Activated CD4-positive, CD25-positive, alpha-beta regulatory T cell treated with anti-CD3 and anti-CD28 coated beads, Interleukin-2, amount 50 U/mL, for 72 hours (primary cell): Measurements from ENCODE around the gene FAM117A.

Experiments
- DNase-seq: peaks from one replicate; pipeline ENCODE4 v3.0.0; 2021

The FAM117A gene, protein sequence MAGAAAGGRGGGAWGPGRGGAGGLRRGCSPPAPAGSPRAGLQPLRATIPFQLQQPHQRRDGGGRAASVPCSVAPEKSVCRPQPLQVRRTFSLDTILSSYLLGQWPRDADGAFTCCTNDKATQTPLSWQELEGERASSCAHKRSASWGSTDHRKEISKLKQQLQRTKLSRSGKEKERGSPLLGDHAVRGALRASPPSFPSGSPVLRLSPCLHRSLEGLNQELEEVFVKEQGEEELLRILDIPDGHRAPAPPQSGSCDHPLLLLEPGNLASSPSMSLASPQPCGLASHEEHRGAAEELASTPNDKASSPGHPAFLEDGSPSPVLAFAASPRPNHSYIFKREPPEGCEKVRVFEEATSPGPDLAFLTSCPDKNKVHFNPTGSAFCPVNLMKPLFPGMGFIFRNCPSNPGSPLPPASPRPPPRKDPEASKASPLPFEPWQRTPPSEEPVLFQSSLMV

DNA sequence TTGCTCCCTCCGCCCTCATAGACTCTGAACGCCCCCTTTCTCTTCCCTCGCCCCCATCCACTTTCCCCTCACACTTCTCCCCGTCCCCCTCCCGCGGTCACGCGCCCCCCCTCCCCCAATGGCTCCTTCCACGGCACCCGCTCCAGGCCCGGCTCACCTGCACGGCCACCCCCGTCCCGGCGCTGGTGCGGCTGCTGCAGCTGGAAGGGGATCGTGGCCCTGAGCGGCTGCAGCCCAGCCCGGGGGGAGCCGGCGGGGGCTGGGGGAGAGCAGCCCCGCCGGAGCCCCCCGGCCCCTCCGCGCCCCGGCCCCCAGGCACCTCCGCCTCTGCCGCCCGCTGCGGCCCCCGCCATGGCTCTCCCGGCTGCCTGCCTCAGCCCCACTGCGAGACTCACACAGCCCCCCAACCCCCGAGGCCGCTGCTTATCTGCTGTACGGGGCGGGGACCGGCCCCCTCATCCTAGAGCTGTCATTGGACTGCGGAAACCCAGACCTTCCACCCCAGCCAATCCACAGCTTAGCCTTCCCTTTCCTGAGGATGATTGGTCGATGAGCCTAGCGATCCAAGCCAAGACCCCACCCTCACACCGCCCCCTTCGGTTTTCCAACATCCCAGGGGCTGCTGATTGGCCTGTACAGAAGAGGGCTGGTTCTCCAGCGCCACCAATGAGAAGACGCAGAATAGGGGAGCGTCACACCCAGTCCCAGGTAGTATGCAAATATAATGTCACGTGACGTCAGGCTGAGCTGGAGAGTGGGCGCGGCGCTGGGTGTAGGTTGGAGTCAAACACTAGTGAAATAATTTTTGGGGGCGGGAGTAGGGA is at the start of gene FAM117A:
TSS of gene FAM117A (minus strand) at position 397 of the 824 bp plus-strand sequence. CDS start at position 353, 44 bp downstream.
- peak; percentile 89 for DNase-seq

GRCh38 chr17:49809056-49809455 is 45.1 kb upstream of the FAM117A start:
- no peak for DNase-seq

DNA sequence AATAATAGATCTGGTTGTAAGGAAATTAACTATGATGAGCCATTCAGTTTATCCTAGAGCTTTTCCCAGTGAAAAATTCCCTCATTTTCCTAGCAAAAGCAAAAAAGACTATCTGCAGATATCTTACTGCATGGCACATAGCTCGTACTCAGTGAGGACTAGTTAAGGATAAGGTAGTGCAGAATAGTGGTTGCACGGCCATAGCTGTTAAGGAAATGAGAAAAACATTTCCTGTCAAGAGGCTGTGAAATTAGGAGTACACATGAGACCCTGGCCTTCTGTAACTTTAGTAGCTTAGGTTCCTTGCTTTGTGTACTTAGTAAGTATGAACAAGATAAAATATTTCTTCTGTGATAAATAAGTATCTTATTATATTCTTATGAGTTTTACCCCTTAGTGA is 34.8 kb upstream of the FAM117A start:
- no peak for DNase-seq

DNA sequence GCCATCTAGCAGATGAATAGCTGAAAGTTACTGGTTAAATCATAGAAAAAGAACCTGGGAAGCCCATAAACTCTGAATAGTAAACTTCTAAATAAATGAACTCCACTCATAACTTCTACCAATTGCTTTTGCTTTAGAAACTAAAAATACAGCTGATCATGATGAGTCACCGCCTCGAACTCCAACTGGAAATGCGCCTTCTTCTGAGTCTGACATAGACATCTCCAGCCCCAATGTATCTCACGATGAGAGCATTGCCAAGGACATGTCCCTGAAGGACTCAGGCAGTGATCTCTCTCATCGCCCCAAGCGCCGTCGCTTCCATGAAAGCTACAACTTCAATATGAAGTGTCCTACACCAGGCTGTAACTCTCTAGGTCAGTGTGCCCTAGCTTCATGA is 34.3 kb upstream of the FAM117A start:
- DNase-seq = no peak

GRCh38 chr17:49795372-49795771 is 31.4 kb upstream of the FAM117A start:
- DNase-seq = no peak

DNA sequence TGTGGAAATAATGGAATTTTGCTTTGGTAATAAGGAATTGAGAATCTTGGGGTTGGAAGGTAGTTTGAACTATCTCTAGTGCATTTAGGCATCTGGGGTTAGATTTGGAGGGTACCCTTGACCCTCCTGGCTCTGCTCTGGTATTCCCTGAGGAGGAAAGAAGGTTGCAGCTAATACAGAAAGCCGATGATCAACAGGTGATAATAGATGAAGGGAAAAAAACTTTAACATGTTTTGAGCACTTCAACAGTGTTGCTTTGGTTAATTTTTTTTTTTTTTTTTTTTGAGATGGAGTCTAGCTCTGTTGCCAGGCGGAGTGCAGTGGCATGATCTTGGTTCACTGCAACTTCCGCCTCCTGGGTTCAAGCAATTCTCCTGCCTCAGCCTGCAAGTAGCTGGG is 29.4 kb upstream of the FAM117A start:
- no peak for DNase-seq

- DNase-seq = no peak
Measured at GRCh38 chr17:49789243-49789578, 25.3 kb upstream of the FAM117A start.

- peak; percentile 97 for DNase-seq
Measured at GRCh38 chr17:49788478-49789242, 24.7 kb upstream of the FAM117A start, which contains the start of gene KAT7. Gene KAT7 (plus strand): TSS chr17:49788681. CDS start chr17:49788835, 154 bp downstream.

DNA sequence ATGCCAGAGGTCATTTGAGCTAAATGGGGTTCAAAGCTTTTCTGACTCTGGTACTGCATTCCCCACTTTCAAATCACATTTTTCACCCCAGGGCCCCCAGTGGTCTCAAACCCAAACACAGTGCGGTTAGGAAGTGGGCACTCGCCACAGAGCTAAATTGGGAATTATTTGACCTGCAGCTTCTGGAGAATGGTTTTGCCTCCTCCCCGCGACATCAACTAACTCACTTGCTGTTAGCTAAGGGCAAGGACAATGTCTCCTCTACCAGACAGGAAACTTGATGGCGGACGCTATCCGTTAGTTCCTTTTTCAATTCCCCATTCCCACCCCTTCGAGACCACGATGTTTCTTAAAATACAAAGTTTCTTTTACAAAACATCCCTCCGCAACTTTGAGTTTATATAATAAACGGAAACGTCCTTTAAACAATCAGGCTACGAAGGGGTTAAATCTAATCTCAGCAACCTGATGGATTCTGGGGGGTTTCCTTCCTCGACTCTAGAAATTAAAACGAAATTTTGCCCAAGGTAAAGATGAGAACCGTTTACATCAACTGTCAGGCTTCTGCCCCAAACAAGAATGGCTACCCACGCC is 24.1 kb upstream of the FAM117A start:
- DNase-seq = peak; percentile 39

- no peak for DNase-seq
Measured at GRCh38 chr17:49784636-49785035, 20.7 kb upstream of the FAM117A start.

- no peak for DNase-seq
Measured at GRCh38 chr17:49783791-49784190, 19.9 kb upstream of the FAM117A start.

DNA sequence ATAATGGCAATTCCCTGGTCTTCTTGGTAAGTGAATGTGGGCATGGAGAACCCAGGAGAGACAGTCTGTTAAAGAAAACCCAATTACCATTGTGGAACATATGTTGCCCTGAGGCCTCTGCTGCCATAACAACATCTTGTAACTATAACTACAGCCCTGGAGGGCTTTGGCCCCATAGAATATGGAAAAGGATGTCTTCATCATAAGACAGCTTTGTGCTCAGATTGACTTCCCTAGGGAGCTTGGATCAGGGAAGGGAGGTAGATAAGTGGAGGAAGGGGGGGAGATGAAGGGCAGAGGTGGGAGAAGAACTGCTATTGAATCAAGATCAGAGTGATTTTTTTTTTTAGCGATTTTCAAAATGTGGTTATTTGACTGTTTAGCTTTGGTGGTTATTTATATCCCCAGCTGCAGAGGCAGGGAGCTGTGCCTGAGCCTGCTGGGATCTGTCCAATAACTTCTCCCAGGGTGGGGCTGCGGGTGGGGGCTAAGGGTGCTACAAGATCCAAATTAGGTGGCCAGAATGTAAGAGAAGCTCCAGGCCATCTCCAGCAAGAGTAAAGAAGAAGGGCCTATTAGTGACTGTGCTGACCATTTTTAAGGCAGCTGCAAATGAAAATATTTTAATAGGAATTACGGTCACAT is 19.3 kb upstream of the FAM117A start:
- DNase-seq = no peak

DNA sequence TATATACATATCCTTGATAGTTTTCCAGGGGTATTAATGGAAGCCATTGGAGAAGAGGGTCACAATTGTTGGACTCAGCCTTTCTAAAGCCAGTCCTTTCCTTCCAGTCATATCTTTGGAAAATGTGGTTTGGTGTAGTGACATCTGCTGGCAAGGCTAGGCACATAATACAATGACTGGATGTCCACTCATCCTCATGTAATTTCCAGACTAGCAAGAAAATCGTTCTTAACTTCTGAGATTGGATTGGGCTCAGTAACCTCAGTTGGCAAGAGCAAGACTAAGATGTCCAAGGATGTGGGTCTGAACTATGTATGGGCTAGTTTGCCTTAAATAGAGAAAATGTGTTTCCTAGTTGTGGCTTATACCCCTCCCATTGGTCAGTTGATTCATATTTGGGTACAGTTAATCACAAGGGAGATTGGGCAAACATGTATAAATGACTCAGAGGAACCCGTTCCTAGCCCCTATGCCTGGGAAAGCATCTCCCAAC is 15.9 kb upstream of the FAM117A start:
- DNase-seq = no peak

GRCh38 chr17:49779156-49779738 is 15.3 kb upstream of the FAM117A start:
- no peak for DNase-seq

DNA sequence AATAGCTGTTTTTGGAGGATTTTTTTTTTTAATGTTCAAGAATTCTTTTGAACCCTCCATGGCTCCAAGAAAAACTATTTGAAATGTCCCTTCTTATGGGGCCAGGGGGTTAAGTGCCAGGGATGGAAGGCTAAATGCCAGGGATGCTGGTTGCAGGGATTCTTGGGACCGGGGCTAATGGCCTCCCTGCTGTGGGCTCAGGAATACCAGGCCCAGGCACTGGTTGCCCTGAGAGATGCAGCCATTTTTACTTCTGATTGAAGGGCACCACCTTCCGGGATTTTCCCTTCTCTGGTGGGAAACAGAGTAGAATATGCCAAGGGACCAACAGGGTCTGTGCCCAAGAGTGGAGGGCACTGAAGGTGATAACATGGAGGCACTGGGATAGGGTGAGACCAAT is 13.6 kb upstream of the FAM117A start:
- DNase-seq = no peak

DNA sequence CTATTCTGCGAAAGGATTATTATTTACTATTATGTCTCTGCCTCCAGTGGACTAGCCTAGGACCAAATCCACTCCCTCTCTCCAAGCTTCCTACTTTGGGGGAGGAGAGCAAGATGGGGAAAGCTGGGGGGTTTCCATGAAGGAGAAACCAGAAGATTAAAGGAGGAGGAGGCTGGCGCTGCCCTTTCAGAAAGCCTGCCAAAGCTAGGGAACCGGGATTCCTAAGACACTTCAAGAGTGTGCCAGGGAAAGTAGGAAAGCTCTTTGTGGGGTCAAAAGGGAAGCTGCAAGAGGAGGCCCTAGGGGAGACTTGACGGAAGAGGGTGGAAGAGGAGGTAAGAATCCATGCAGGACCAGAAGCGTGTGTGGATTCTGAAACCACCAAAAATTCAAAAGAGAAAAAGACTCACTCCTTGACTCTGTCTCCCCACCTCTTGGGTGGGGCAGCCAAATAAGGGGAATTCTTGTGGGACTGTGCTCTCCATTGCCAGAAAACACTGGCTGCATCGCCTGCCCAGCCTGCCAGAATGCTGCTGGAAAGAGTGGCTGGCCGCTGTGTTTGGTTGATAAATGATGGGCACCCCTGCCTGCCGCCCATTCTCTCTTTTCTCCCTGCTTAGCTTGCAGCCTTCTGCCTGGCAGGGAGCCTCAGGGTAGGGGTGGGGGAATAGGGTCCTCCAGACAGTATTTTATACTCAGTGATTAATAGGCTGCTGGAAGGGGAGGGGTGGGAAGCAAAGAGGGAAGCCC is 12.8 kb upstream of the FAM117A start:
- no peak for DNase-seq

DNA sequence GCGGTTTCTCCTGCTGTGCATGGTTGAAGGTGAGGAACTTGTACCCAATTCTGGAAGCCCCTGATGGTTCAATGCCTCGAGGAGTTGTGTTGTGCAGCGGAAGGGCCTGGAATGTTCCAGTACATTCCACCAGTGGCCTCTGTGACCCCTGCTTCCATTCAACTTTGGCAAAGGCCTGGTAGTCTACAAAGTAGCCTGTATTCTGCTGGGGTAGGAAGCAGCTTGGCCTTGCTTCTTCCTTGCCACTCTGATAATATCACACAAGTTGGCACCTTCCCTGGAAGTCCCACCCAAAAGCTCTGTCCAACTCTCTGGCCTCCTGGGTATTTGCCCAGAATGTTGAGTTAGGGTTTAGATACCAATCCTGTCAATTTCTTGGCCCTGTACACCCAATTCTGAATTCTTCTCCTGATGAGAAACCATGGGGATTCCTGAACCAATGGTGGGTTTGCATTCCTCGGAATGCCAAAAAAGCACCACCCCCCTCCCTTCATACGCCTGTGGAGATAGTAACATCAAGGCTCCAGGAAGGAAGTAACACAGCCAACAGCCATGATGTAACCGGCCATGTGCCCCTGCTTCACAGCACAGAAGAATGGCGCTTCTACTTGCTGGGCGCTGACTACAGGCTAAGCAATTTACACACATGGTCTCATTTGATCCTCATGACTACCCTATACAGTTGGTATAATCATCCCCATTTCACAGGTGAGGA is 11.8 kb upstream of the FAM117A start:
- no peak for DNase-seq

DNA sequence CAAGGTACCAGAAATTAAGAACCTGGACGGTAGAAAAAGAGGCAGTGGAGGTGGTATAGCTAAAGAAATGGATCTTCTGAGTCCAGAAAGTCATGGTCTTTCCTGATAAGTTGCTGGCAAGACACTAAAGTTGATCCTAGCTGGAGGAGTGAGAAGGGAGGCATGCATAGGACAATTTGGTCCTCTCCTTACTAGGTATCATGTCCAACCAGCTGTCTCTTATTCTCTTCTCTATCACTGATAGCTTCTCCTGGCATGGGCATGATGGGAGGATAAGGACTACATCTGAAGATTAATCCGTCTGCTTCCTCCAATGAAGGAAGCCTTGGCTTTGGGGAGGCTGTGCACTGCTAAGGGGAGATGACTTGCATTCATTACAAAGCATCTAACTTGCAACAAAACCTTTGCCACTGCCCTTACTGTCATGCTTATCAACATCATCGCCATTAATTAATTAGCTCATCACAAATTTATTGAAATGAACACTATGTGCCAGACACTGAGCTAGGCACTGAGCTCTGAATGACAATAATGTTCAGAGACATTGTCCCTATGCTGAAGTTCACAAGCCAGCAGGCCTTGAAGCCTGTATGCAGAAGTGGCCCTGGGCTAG is 3.1 kb upstream of the FAM117A start:
- DNase-seq = no peak

DNA sequence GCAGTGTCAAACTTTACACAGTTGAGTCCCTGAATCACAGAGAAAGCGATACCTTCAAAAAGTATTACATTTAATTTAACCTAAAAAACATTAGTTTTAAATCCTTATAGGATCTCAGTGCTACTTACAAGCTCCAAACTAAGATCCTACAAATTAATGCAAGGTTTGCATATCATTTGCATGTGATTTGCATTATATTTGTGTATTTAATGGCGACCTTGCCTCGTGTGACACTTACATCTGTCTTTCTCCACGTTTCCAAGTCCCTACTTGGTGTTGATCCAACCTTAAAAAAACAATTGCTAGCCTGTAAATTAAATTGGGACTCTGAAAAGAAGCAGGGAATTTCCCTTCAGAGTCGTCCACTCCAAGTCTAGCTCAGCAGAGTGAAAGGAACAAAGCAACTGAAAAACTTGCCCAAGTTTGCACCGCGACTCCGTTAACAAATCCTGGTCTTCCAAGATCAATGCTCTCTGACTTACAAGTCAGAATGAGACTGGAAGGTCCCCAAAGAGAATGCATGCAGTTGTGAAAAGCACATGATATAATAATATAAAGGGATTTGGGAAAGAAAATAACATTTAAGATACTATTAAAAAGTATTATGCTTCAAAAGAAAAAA is 739 bp upstream of the FAM117A start:
- no peak for DNase-seq
